H9 (cell line): ENCODE measurements around the gene PPP1R12B. TPM values are rescaled to one million over a fixed set of nuclear protein-coding genes. Genes with fewer than 3 reads are reported as not detected.
A peak's percentile ranks its signal among the peaks of the same experiment; 100 is the strongest.
"Not testable (repeated sequence)": the region's sequence is repeated elsewhere in the genome, so short reads cannot be mapped to it uniquely, and the experiment has no call there.

Experiments
- DNase-seq: peaks from one replicate; pipeline ENCODE4 v3.0.0-alpha.2; 2017
- H2AFZ ChIP-seq: one replicate; pipeline ENCODE4 v1.6.1; 2013; ENCODE audit warnings: mild to moderate bottlenecking, low read length, control low read depth, moderate library complexity
- H2AK5ac ChIP-seq: 2 replicates; pipeline ENCODE4 v1.6.1; 2013; ENCODE audit warnings: low read length, control low read depth, mixed read lengths; ENCODE audit not compliant: insufficient read length
- H2BK120ac ChIP-seq: one replicate; pipeline ENCODE4 v1.6.1; 2013; ENCODE audit warnings: low read depth, mild to moderate bottlenecking, low read length, control low read depth, inconsistent platforms; ENCODE audit not compliant: poor library complexity, severe bottlenecking
- H2BK12ac ChIP-seq: 2 replicates; pipeline ENCODE4 v1.6.1; 2013; ENCODE audit warnings: low read length, control low read depth, mixed read lengths, low read depth; ENCODE audit not compliant: insufficient read length
- H2BK15ac ChIP-seq: 2 replicates; pipeline ENCODE4 v1.6.1; 2013; ENCODE audit warnings: low read depth, low read length, control low read depth
- H2BK20ac ChIP-seq: one replicate; pipeline ENCODE4 v1.6.1; 2013; ENCODE audit warnings: low read depth, mild to moderate bottlenecking, low read length, control low read depth, inconsistent platforms; ENCODE audit not compliant: poor library complexity, severe bottlenecking
- H2BK5ac ChIP-seq: 2 replicates; pipeline ENCODE4 v1.6.1; 2013; ENCODE audit warnings: low read length, control low read depth, mixed read lengths; ENCODE audit not compliant: insufficient read length
- H3K14ac ChIP-seq: 2 replicates; pipeline ENCODE4 v1.6.1; 2013; ENCODE audit warnings: low read length, control low read depth; ENCODE audit not compliant: insufficient read depth
- H3K18ac ChIP-seq: 2 replicates; pipeline ENCODE4 v1.6.1; 2013; ENCODE audit warnings: low read depth, mild to moderate bottlenecking, mixed read lengths, low read length, control low read depth; ENCODE audit not compliant: insufficient read length
- H3K23ac ChIP-seq: 2 replicates; pipeline ENCODE4 v1.6.1; 2013; ENCODE audit warnings: low read length, control low read depth, mixed read lengths, low read depth; ENCODE audit not compliant: insufficient read length
- H3K23me2 ChIP-seq: 2 replicates; pipeline ENCODE4 v1.6.1; 2013; ENCODE audit warnings: low read depth, mild to moderate bottlenecking, mixed read lengths, low read length, control low read depth; ENCODE audit not compliant: insufficient read length, poor library complexity, severe bottlenecking
- H3K27ac ChIP-seq: 2 replicates; pipeline ENCODE4 v1.5.1; 2013; ENCODE audit warnings: low read length, control low read depth, mixed read lengths, low read depth; ENCODE audit not compliant: insufficient read length
- H3K27me3 ChIP-seq: 2 replicates; pipeline ENCODE4 v1.6.1; 2013; ENCODE audit warnings: low read length, control low read depth, inconsistent platforms; ENCODE audit not compliant: insufficient read depth
- H3K4ac ChIP-seq: 2 replicates; pipeline ENCODE4 v1.6.1; 2013; ENCODE audit warnings: low read depth, mild to moderate bottlenecking, control low read depth, inconsistent platforms, low read length, moderate library complexity
- H3K4me1 ChIP-seq: 2 replicates; pipeline ENCODE4 v1.6.1; 2013; ENCODE audit warnings: low read length, control low read depth, inconsistent platforms; ENCODE audit not compliant: insufficient read depth
- H3K4me2 ChIP-seq: 2 replicates; pipeline ENCODE4 v1.6.1; 2013; ENCODE audit warnings: low read length, control low read depth, mixed read lengths; ENCODE audit not compliant: insufficient read length, insufficient read depth
- H3K56ac ChIP-seq: 2 replicates; pipeline ENCODE4 v1.6.1; 2013; ENCODE audit warnings: low read depth, mild to moderate bottlenecking, mixed read lengths, low read length, control low read depth; ENCODE audit not compliant: insufficient read length
- H3K79me1 ChIP-seq: 2 replicates; pipeline ENCODE4 v1.6.1; 2013; ENCODE audit warnings: low read depth, mild to moderate bottlenecking, moderate library complexity, low read length, control low read depth, inconsistent platforms; ENCODE audit not compliant: insufficient read depth, poor library complexity, severe bottlenecking
- H3K79me2 ChIP-seq: 2 replicates; pipeline ENCODE4 v1.6.1; 2013; ENCODE audit warnings: low read length, control low read depth, inconsistent platforms; ENCODE audit not compliant: insufficient read depth
- H3K9ac ChIP-seq: 2 replicates; pipeline ENCODE4 v1.6.1; 2013; ENCODE audit warnings: low read length, control low read depth, mixed read lengths; ENCODE audit not compliant: insufficient read length; ENCODE audit errors: extremely low read depth
- H3K9me3 ChIP-seq: one replicate; pipeline ENCODE4 v1.6.1; 2013; ENCODE audit warnings: low read depth, low read length, inconsistent platforms; ENCODE audit not compliant: control insufficient read depth
- H3T11ph ChIP-seq: one replicate; pipeline ENCODE4 v1.6.1; 2013; ENCODE audit warnings: mild to moderate bottlenecking, low read length, control low read depth, inconsistent platforms
- H4K20me1 ChIP-seq: one replicate; pipeline ENCODE4 v1.6.1; 2013; ENCODE audit not compliant: control insufficient read depth, insufficient read length, insufficient read depth
- H4K5ac ChIP-seq: 2 replicates; pipeline ENCODE4 v1.6.1; 2013; ENCODE audit warnings: low read depth, mild to moderate bottlenecking, mixed read lengths, low read length, control low read depth; ENCODE audit not compliant: insufficient read length
- H4K8ac ChIP-seq: replicated peaks from 2 replicates; pipeline ENCODE4 v1.6.1; 2013; ENCODE audit warnings: low read length, control low read depth, mixed read lengths, low read depth; ENCODE audit not compliant: insufficient read length
- H4K91ac ChIP-seq: 2 replicates; pipeline ENCODE4 v1.6.1; 2013; ENCODE audit warnings: low read depth, mild to moderate bottlenecking, moderate library complexity, mixed read lengths, low read length, control low read depth; ENCODE audit not compliant: insufficient read length
- H3K27ac Mint-ChIP-seq, 3 experiments: 2 replicates in 2 of 3; 3 replicates in 1 of 3; pipeline ENCODE4 v1.8.0; 2020 to 2021; ENCODE audit warnings: mixed read lengths in 3 of 3, mild to moderate bottlenecking in 1 of 3, moderate library complexity in 1 of 3
- H3K27me3 Mint-ChIP-seq: 2 replicates; pipeline ENCODE4 v1.8.0; 2021; ENCODE audit warnings: low read depth, mild to moderate bottlenecking, moderate library complexity, mixed read lengths
- H3K36me3 Mint-ChIP-seq, 3 experiments: 2 replicates in 2 of 3; 3 replicates in 1 of 3; pipeline ENCODE4 v1.8.0; 2020 to 2021; ENCODE audit warnings: low read depth in 3 of 3, mixed read lengths in 3 of 3; ENCODE audit not compliant: insufficient read depth in 1 of 3
- H3K4me1 Mint-ChIP-seq, 2 experiments: 2 replicates each; pipeline ENCODE4 v1.8.0; 2020; ENCODE audit warnings: mixed read lengths in 2 of 2
- H3K4me3 Mint-ChIP-seq, 2 experiments: 2 replicates in 1 of 2; 3 replicates in 1 of 2; pipeline ENCODE4 v1.8.0; 2020 to 2021; ENCODE audit warnings: mild to moderate bottlenecking in 2 of 2, mixed read lengths in 2 of 2, moderate library complexity in 1 of 2
- H3K9me3 Mint-ChIP-seq, 2 experiments: 2 replicates in 1 of 2; 3 replicates in 1 of 2; pipeline ENCODE4 v1.8.0; 2020; ENCODE audit warnings: mild to moderate bottlenecking in 2 of 2, mixed read lengths in 2 of 2, moderate library complexity in 1 of 2
- WGBS: extraction: QIAGEN DNeasy Blood & Tissue Kit; methylation state at CpG from one replicate; pipeline ENCODE4 v1.1.7; 2013; ENCODE audit warnings: missing lambda C conversion rate, low lambda C conversion rate, mixed read lengths; ENCODE audit not compliant: insufficient read length; ENCODE audit errors: extremely low coverage; 5-methylcytosine and 5-hydroxymethylcytosine counted together
- total RNA-seq: library from RNA; stranded (reverse); gene quantifications from 2 replicates; pipeline ENCODE4 v1.2.1, GENCODE V29; 2021
- TF ChIP-seq, protein P1 (sequence below): fragments of 200-600 bp; sonication (generic); conservative IDR thresholded peaks from 3 replicates; pipeline ENCODE4 v1.8.0; 2021; ENCODE audit warnings: antibody characterized with exemption, mild to moderate bottlenecking

PPP1R12B gene
- total RNA-seq, 1 experiment from 2014 or later, result 12.9 TPM

DNA sequence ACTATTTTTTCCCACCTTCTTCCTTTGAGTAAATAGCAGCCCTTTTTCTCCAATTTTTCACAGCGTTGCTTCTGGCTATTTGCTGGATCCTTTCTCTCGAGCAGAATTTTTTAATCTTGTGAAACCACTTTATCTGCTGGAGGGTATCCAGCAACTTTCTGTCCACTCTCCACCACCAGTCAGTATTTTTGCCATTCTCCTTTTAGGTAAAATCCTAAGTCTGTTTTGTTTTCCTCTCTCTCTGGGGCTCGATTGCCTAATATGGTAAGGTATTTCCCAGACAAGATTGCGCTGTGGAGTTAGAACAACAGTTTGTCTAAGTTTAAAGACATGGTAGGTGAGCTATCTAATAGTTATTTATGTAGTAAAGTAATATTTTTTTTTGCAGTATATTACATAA lies 156.9 kb downstream of the PPP1R12B start:
- no peak overlapping the region for H3K4me3 Mint-ChIP-seq
- Histone ChIP-seq H2BK12ac (no peak overlapping the region), H2AFZ (no peak overlapping the region), H2BK120ac (peak overlapping the region; percentile 92), H3K18ac (peak overlapping the region; percentile 58), H3T11ph (peak overlapping the region; percentile 88), H3K4me2 (no peak overlapping the region), H3K9ac (no peak overlapping the region), H2AK5ac (no peak overlapping the region), H4K8ac (no peak overlapping the region), H3K4ac (no peak overlapping the region), H3K56ac (no peak overlapping the region), H2BK20ac (peak overlapping the region; percentile 32), H3K27me3 (no peaks in the 10 kb centered on the region), H4K5ac (no peak overlapping the region), H3K14ac (no peak overlapping the region), H3K27ac (no peak overlapping the region), H4K20me1 (no peaks in the 10 kb centered on the region), H2BK5ac (no peak overlapping the region), H3K4me1 (no peaks in the 10 kb centered on the region), H3K9me3 (no peaks in the 10 kb centered on the region), H2BK15ac (no peak overlapping the region), H3K79me1 (no peaks in the 10 kb centered on the region), H3K23ac (no peak overlapping the region), H4K91ac (no peak overlapping the region), H3K79me2 (no peaks in the 10 kb centered on the region), H3K23me2 (no peaks in the 10 kb centered on the region)
- no peak for DNase-seq
- H3K4me1 Mint-ChIP-seq, result peaks cover 7 to 15% of the 10 kb centered on the region in 2 experiments
- TF ChIP-seq, protein P1, sequence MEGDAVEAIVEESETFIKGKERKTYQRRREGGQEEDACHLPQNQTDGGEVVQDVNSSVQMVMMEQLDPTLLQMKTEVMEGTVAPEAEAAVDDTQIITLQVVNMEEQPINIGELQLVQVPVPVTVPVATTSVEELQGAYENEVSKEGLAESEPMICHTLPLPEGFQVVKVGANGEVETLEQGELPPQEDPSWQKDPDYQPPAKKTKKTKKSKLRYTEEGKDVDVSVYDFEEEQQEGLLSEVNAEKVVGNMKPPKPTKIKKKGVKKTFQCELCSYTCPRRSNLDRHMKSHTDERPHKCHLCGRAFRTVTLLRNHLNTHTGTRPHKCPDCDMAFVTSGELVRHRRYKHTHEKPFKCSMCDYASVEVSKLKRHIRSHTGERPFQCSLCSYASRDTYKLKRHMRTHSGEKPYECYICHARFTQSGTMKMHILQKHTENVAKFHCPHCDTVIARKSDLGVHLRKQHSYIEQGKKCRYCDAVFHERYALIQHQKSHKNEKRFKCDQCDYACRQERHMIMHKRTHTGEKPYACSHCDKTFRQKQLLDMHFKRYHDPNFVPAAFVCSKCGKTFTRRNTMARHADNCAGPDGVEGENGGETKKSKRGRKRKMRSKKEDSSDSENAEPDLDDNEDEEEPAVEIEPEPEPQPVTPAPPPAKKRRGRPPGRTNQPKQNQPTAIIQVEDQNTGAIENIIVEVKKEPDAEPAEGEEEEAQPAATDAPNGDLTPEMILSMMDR, result no peak
- no peaks in the 10 kb centered on the region for H3K27me3 Mint-ChIP-seq
- H3K27ac Mint-ChIP-seq, result peak overlapping the region; percentile 91 to 99 (median 92); a peak in 6 of 7 replicates
- no CpG with 5 or more reads among the region's 4 CpGs for WGBS
- H3K9me3 Mint-ChIP-seq, result no peaks in the 10 kb centered on the region
- H3K36me3 Mint-ChIP-seq, result no peaks in the 10 kb centered on the region

DNA sequence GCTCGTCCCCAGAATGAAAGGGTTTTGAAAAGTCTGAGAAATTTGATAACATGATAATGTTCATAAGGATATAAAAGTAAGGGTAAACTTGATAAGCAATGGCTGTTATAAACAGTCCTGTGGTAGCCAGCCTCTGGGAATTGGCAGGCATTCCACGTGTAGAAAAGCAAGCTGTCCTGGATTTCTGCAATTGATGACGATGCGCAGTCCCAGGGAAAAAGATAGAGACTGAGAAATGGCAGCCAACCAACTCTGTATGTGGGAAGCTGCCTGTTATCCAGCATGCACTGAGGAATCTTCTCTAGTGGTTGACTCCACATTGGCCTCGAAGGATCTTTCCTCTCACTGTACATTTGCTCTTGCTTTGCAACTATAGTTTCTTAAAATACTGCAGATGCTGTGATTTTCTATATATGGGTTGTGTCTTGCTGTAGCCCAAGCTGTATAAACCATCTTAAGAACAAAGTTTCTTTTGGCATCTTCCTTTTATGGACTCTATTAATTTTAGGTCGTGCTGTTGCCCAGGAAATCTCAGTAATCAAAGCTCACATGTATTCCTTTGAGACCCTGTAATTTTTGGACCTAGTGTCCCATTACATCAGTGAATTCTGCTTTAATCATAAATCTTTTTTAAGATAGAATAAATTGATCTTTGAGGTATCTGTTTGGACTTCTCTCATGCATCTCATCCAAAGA lies 157.5 kb downstream of the PPP1R12B start:
- H3T11ph ChIP-seq, H2BK5ac ChIP-seq, DNase-seq, H3K9me3 ChIP-seq, H3K4me3 Mint-ChIP-seq, H2AFZ ChIP-seq, H3K23ac ChIP-seq, H4K8ac ChIP-seq, H3K23me2 ChIP-seq, H3K79me1 ChIP-seq, H3K79me2 ChIP-seq, H3K27ac Mint-ChIP-seq, H3K9ac ChIP-seq, H2AK5ac ChIP-seq, H3K4me2 ChIP-seq, H3K9me3 Mint-ChIP-seq, H4K5ac ChIP-seq, H3K4me1 ChIP-seq, H3K27me3 Mint-ChIP-seq, H3K27ac ChIP-seq, H4K20me1 ChIP-seq, H4K91ac ChIP-seq, H3K36me3 Mint-ChIP-seq, H3K4ac ChIP-seq, H2BK15ac ChIP-seq, H3K27me3 ChIP-seq, H2BK12ac ChIP-seq, H2BK20ac ChIP-seq, H3K56ac ChIP-seq, H2BK120ac ChIP-seq, H3K14ac ChIP-seq: not testable (repeated sequence)
- peaks cover 7 to 15% of the 10 kb centered on the region in 2 experiments for H3K4me1 Mint-ChIP-seq
- no CpG with 5 or more reads among the region's 6 CpGs for WGBS
- H3K18ac ChIP-seq, result peak overlapping the region; percentile 56
